HL-60 (cell line): ENCODE measurements around the gene ROMO1.

ENCODE experiments used
- DNase-seq, 2 experiments: peaks; one replicate each; pipeline ENCODE4 v3.0.0-alpha.2; 2010 to 2020; ENCODE audit warnings: low read depth in 1 of 2, low spot score in 1 of 2
- H3K27ac ChIP-seq: fragments of 250-450 bp; sonication (Bioruptor Pico); replicated peaks from 2 replicates; pipeline ENCODE4 v1.5.1; 2020; ENCODE audit warnings: mild to moderate bottlenecking, moderate library complexity
- H3K27me3 ChIP-seq: fragments of 250-450 bp; sonication (Bioruptor Pico); 2 replicates; pipeline ENCODE4 v1.5.1; 2021; ENCODE audit warnings: mild to moderate bottlenecking, moderate library complexity; ENCODE audit not compliant: insufficient read depth, poor library complexity, severe bottlenecking
- H3K4me3 ChIP-seq: replicated peaks from 2 replicates; pipeline ENCODE4 v1.5.1; 2011; ENCODE audit warnings: mild to moderate bottlenecking, control low read depth, low read length; ENCODE audit not compliant: insufficient read depth
- GABPA ChIP-seq: IDR thresholded peaks from 2 replicates; pipeline ENCODE4 v1.6.1; 2012; ENCODE audit warnings: low read depth
- POLR2AphosphoS5 ChIP-seq: IDR thresholded peaks from 2 replicates; pipeline ENCODE4 v1.6.1; 2012; ENCODE audit warnings: low read depth
- SPI1 ChIP-seq: IDR thresholded peaks from 2 replicates; pipeline ENCODE4 v1.6.1; 2012; ENCODE audit warnings: low read depth, mild to moderate bottlenecking, borderline replicate concordance
- TF ChIP-seq, protein P1 (sequence below): IDR thresholded peaks from one replicate; pipeline ENCODE4 v1.5.1; 2011; ENCODE audit warnings: low read length, control low read depth, inconsistent platforms; ENCODE audit not compliant: insufficient read depth
- TF ChIP-seq, protein P2 (sequence below): IDR thresholded peaks from 2 replicates; pipeline ENCODE4 v1.6.1; 2012; ENCODE audit warnings: low read depth; ENCODE audit not compliant: insufficient replicate concordance

ROMO1 gene

DNA sequence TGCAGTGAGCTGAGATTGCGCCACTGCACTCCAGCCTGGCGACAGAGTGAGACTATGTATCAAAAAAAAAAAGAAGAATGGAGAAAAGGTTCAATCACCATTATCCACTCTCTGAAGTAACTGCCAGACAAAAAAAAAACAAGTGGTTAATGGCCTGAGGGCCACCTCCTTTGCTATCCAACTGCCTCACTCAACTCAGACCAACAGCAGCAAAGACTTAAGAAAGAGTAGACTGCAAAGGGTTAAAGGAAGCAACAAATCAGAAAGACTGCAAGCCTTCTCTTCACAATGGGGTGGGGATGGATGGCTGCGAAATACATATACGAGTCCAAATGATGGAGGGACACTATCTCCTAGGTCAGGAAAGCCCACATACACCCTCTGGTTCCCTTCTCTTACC, 3.2 kb upstream of the ROMO1 start:
- Histone ChIP-seq H3K27ac (no peak overlapping the region), H3K4me3 (no peak overlapping the region), H3K27me3 (no peaks in the 10 kb centered on the region)
- DNase-seq = no peak
- TF ChIP-seq GABPA = no peak
- TF ChIP-seq, protein P1, sequence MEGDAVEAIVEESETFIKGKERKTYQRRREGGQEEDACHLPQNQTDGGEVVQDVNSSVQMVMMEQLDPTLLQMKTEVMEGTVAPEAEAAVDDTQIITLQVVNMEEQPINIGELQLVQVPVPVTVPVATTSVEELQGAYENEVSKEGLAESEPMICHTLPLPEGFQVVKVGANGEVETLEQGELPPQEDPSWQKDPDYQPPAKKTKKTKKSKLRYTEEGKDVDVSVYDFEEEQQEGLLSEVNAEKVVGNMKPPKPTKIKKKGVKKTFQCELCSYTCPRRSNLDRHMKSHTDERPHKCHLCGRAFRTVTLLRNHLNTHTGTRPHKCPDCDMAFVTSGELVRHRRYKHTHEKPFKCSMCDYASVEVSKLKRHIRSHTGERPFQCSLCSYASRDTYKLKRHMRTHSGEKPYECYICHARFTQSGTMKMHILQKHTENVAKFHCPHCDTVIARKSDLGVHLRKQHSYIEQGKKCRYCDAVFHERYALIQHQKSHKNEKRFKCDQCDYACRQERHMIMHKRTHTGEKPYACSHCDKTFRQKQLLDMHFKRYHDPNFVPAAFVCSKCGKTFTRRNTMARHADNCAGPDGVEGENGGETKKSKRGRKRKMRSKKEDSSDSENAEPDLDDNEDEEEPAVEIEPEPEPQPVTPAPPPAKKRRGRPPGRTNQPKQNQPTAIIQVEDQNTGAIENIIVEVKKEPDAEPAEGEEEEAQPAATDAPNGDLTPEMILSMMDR = no peak
- TF ChIP-seq, protein P2, sequence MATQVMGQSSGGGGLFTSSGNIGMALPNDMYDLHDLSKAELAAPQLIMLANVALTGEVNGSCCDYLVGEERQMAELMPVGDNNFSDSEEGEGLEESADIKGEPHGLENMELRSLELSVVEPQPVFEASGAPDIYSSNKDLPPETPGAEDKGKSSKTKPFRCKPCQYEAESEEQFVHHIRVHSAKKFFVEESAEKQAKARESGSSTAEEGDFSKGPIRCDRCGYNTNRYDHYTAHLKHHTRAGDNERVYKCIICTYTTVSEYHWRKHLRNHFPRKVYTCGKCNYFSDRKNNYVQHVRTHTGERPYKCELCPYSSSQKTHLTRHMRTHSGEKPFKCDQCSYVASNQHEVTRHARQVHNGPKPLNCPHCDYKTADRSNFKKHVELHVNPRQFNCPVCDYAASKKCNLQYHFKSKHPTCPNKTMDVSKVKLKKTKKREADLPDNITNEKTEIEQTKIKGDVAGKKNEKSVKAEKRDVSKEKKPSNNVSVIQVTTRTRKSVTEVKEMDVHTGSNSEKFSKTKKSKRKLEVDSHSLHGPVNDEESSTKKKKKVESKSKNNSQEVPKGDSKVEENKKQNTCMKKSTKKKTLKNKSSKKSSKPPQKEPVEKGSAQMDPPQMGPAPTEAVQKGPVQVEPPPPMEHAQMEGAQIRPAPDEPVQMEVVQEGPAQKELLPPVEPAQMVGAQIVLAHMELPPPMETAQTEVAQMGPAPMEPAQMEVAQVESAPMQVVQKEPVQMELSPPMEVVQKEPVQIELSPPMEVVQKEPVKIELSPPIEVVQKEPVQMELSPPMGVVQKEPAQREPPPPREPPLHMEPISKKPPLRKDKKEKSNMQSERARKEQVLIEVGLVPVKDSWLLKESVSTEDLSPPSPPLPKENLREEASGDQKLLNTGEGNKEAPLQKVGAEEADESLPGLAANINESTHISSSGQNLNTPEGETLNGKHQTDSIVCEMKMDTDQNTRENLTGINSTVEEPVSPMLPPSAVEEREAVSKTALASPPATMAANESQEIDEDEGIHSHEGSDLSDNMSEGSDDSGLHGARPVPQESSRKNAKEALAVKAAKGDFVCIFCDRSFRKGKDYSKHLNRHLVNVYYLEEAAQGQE = no peak

DNA sequence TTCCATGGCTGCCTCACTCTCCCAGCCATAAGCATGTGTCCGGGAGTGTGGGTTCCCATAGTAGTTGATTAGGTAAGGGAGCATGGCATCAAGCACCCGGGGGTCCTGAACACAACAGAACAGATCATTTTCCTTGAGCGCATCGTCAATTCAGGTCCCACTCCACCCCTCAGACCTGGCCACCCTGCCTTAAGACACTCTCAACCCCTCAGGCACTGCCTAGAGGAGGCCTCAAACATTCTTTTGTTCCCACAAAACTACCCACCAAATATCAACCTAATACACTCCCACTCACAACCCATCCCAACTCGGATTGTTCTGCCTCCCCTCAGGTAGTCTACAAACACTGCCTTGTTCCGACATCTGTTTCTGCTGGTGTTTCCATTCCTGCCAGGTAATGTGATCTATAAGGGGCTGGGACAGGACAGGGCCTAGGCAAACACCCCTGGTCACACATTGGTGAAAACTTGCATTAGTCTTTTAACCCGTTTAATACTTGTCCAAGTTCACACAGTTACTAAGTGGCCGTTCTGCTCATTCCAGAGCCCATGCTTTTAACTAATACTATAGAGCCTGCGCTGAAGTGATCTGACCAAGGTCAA, 1.4 kb upstream of the ROMO1 start:
- TF ChIP-seq, protein P2 = no peak
- TF ChIP-seq GABPA (no peak), POLR2AphosphoS5 (no peak), SPI1 (no peak)
- TF ChIP-seq, protein P1 = no peak
- Histone ChIP-seq H3K4me3 (peak overlapping the region; percentile 96), H3K27ac (no peak overlapping the region), H3K27me3 (no peaks in the 10 kb centered on the region)
- DNase-seq = no peak

DNA sequence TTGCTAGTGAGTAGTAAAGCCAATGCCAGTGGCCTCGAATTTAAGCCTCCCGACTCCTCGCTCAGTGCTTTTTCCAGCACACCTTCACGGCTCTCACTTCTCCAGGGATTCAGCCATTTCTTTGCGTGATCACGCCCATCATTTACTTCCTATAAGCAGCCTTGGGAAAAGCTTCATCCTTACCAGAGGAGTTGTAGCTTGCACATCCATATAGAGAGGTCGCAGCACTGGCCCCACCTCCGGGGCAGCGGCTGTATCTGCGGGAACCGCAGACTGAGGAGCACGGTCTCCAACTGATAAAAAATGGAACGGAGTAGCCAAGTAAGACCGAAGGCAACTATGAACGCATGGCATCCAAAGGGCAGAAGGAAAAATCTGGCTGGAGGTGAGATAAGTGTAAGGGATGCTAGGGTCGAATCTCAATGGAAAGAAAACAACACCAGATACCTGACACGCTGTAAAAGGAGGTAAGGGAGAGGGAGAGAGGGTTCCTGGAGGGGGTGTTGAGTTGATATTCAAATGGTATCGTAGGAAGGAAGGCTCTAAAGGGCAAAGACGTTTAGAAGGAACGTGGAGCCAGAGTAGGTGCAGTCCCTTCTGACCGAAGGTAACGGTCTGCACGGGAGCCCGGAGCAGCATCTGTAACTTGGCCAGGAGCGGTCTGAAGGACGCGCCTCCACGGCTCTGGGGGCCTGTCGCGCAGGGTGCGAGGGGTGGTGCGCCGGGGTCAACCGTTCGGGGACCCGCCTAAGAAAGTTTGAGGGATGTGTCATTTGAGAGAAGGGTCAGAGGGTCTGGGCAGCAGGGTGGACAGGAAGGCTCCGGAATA, 693 bp upstream of the ROMO1 start:
- Histone ChIP-seq H3K4me3 (peak overlapping the region; percentile 96), H3K27me3 (no peaks in the 10 kb centered on the region), H3K27ac (peak overlapping the region; percentile 83)
- TF ChIP-seq SPI1 (no peak), GABPA (no peak)
- TF ChIP-seq, protein P2 = no peak
- peak in 1 of 2 experiments; percentile 17 for DNase-seq
